Thyroid gland (tissue), 4 donors: Measurements from ENCODE around the gene PTGR1.

ENCODE experiments used
- CTCF ChIP-seq, 6 experiments: fragments of 200-600 bp in 3 of 6; fragments of 450-650 bp in 3 of 6; sonication (generic) in 3 of 6; IDR thresholded peaks; one replicate each; pipeline ENCODE4 v1.5.1; 2016 to 2019; ENCODE audit warnings: antibody characterized with exemption in 6 of 6, mild to moderate bottlenecking in 2 of 6, inconsistent platforms in 1 of 6, moderate library complexity in 1 of 6
- POLR2A ChIP-seq, 2 donors: fragments of 450-650 bp; IDR thresholded peaks; one replicate each; pipeline ENCODE4 v1.6.1; 2017; ENCODE audit warnings: antibody characterized with exemption in 2 of 2, mild to moderate bottlenecking in 2 of 2, moderate library complexity in 1 of 2

GRCh38 chr9:111524731-111525055 is 74.8 kb downstream of the PTGR1 start:
- TF ChIP-seq CTCF (IDR thresholded peaks at IDR 0.05) (no peak), POLR2A (IDR thresholded peaks at IDR 0.05) (no peak)
